GM06990 (cell line): Measurements from ENCODE around the gene THSD7B.

ENCODE experiments used
- DNase-seq: peaks from one replicate; pipeline ENCODE4 v3.0.0-alpha.2; 2011; ENCODE audit not compliant: insufficient read length; ENCODE audit errors: extremely low read depth
- H3K27me3 ChIP-seq: replicated peaks from 2 replicates; pipeline ENCODE4 v1.6.0; 2011; ENCODE audit warnings: low read length; ENCODE audit not compliant: control insufficient read depth, insufficient read depth
- H3K36me3 ChIP-seq: 2 replicates; pipeline ENCODE4 v1.5.1; 2011; ENCODE audit warnings: low read length; ENCODE audit not compliant: control insufficient read depth, insufficient read depth
- H3K4me3 ChIP-seq: replicated peaks from 2 replicates; pipeline ENCODE4 v1.5.1; 2011; ENCODE audit warnings: low read depth, mild to moderate bottlenecking, control low read depth, low read length
- TF ChIP-seq, protein P1 (sequence below): IDR thresholded peaks from 2 replicates; pipeline ENCODE4 v1.5.1; 2011; ENCODE audit warnings: low read length, control low read depth, mild to moderate bottlenecking, inconsistent platforms; ENCODE audit not compliant: insufficient read depth, poor library complexity, severe bottlenecking

THSD7B gene

GRCh38 chr2:136901732-136902131, 136.4 kb downstream of the THSD7B start:
- no peaks in the 10 kb centered on the region for H3K36me3 ChIP-seq
- no peak for DNase-seq
- TF ChIP-seq, protein P1, sequence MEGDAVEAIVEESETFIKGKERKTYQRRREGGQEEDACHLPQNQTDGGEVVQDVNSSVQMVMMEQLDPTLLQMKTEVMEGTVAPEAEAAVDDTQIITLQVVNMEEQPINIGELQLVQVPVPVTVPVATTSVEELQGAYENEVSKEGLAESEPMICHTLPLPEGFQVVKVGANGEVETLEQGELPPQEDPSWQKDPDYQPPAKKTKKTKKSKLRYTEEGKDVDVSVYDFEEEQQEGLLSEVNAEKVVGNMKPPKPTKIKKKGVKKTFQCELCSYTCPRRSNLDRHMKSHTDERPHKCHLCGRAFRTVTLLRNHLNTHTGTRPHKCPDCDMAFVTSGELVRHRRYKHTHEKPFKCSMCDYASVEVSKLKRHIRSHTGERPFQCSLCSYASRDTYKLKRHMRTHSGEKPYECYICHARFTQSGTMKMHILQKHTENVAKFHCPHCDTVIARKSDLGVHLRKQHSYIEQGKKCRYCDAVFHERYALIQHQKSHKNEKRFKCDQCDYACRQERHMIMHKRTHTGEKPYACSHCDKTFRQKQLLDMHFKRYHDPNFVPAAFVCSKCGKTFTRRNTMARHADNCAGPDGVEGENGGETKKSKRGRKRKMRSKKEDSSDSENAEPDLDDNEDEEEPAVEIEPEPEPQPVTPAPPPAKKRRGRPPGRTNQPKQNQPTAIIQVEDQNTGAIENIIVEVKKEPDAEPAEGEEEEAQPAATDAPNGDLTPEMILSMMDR: no peak
- H3K4me3 ChIP-seq: no peak overlapping the region
- H3K27me3 ChIP-seq: no peaks in the 10 kb centered on the region

GRCh38 chr2:136905779-136906178, 140.4 kb downstream of the THSD7B start:
- TF ChIP-seq, protein P1: no peak
- H3K36me3 ChIP-seq: no peaks in the 10 kb centered on the region
- H3K27me3 ChIP-seq: no peaks in the 10 kb centered on the region

GRCh38 chr2:136909777-136910176, 144.4 kb downstream of the THSD7B start:
- TF ChIP-seq, protein P1: no peak
- no peak for DNase-seq
- no peaks in the 10 kb centered on the region for H3K36me3 ChIP-seq
- no peak overlapping the region for H3K4me3 ChIP-seq
- H3K27me3 ChIP-seq: no peaks in the 10 kb centered on the region

More at GRCh38 chr2:136905779-136906178, 140.4 kb downstream of the THSD7B start:
- no peak overlapping the region for H3K4me3 ChIP-seq
- no peak for DNase-seq

DNA sequence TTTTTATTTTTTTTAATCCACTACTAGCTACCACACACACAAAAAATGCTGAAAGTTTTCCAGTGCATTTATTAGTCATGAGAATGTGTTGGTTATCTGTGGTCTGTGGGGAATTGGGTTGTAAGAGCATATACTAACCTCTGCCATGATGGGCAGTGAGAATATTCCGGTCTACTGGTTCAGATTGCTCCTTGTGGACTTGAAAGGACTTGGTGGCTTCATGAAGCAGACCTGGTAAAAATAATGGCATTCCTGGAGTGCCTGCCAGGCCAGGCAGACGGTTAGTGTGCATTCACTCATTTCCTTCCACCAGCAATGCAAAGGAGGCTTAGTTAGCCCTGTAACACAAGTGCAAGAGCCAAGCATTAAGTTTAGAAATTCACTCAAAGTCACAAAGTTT, 150.8 kb downstream of the THSD7B start:
- no peaks in the 10 kb centered on the region for H3K36me3 ChIP-seq
- no peaks in the 10 kb centered on the region for H3K27me3 ChIP-seq
- no peak overlapping the region for H3K4me3 ChIP-seq
- no peak for DNase-seq
- TF ChIP-seq, protein P1: no peak

DNA sequence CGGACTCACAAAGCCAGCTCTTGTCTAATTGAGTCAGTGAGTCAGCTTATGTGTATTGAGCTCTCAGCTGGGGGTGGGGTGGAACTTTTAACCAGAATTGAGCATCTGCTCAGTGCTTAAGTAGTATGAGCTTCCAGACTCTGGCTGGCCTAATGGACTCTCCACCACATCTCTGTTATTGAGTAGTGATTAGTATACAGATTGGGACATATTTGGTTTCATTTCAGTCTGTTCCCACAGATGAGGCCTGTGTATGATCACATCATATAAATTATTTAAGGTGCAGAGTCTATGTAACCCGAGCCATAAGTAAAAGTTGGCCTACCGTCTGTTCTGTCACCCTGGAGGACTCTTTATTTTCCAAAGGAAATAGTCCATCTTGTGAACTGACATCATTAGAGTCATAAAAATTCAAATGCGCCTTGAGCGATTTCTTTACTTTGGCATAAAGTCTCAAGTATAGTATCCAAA, 152.1 kb downstream of the THSD7B start:
- Histone ChIP-seq H3K4me3 (no peak overlapping the region), H3K27me3 (no peaks in the 10 kb centered on the region), H3K36me3 (no peaks in the 10 kb centered on the region)
- DNase-seq: no peak
- TF ChIP-seq, protein P1: no peak

DNA sequence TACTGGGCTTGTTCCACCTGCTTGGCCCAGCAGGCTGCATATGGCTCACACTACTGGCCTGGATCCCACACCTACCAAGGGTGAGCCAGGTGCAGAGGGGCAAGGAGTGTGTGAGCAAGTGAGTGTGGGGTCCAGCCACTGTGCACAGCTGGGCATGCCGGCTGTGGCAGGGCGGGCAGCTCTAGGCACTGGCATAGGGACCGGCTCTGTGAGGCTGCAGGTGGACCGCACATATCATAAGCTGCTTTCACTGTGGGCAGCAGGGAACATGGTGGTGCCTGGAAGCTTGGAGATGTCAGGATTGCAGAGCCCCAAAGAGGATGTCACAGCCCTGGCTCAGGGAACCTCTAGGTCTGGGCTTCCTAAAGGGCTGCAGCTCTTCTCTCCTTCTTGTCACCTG, 154.3 kb downstream of the THSD7B start:
- Histone ChIP-seq H3K36me3 (no peaks in the 10 kb centered on the region), H3K4me3 (no peak overlapping the region), H3K27me3 (no peaks in the 10 kb centered on the region)
- no peak for DNase-seq
- TF ChIP-seq, protein P1: no peak
